AG04449 (cell line): ENCODE data around the gene IGFBP6.

Experiments
- CTCF ChIA-PET: fragments of 350-600 bp; formaldehyde crosslinking; extraction: SDS; loops from one replicate; lab custom pipeline; 2021; ENCODE audit warnings: antibody characterized with exemption; lab: Yijun Ruan, JAX
- POLR2A ChIA-PET: fragments of 400-600, 350-600 bp; formaldehyde crosslinking; extraction: SDS; loops from one replicate; lab custom pipeline; 2020; ENCODE audit warnings: antibody characterized with exemption, inconsistent platforms; lab: Yijun Ruan, JAX
- DNase-seq: peaks from one replicate; pipeline ENCODE4 v3.0.0-alpha.2; 2010; ENCODE audit warnings: low read depth, low spot score
- H3K4me3 ChIP-seq: 2 replicates; pipeline ENCODE4 v1.5.1; 2011; ENCODE audit warnings: low read depth, mild to moderate bottlenecking, control low read depth, low read length
- TF ChIP-seq, protein P1 (sequence below): IDR thresholded peaks from one replicate; pipeline ENCODE4 v1.5.1; 2011; ENCODE audit warnings: mild to moderate bottlenecking, moderate library complexity, low read length, control low read depth, inconsistent platforms; ENCODE audit not compliant: insufficient read depth; ENCODE audit errors: missing control alignments

The IGFBP6 gene

DNA sequence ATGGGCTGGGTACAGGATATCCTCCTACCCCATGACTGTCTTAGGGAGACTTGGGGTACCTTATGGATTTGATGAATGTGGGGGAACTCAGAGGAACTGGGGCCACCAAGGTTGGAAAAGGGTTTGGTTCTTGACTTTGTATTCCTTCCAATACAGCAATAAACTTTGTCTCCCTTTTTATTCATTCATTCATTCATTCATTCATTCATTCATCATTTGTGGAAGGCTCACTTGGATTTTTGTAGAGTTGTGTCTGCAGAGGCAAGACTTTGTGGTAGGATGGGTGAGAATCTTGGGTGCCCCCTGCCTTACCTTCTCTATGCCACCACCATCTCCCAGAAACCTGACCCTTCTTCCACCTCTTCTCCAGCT lies 26.9 kb downstream of the IGFBP6 start:
- ChIA-PET CTCF (interaction anchor here (0.8 kb wide), 1 partner anchor 36 kb away, joined by 3 read pairs; no protein-coding TSS in a partner anchor), POLR2A (no interaction called here)
- TF ChIP-seq, protein P1, sequence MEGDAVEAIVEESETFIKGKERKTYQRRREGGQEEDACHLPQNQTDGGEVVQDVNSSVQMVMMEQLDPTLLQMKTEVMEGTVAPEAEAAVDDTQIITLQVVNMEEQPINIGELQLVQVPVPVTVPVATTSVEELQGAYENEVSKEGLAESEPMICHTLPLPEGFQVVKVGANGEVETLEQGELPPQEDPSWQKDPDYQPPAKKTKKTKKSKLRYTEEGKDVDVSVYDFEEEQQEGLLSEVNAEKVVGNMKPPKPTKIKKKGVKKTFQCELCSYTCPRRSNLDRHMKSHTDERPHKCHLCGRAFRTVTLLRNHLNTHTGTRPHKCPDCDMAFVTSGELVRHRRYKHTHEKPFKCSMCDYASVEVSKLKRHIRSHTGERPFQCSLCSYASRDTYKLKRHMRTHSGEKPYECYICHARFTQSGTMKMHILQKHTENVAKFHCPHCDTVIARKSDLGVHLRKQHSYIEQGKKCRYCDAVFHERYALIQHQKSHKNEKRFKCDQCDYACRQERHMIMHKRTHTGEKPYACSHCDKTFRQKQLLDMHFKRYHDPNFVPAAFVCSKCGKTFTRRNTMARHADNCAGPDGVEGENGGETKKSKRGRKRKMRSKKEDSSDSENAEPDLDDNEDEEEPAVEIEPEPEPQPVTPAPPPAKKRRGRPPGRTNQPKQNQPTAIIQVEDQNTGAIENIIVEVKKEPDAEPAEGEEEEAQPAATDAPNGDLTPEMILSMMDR, result no peak
- H3K4me3 ChIP-seq, result no peak overlapping the region
- no peak for DNase-seq

DNA sequence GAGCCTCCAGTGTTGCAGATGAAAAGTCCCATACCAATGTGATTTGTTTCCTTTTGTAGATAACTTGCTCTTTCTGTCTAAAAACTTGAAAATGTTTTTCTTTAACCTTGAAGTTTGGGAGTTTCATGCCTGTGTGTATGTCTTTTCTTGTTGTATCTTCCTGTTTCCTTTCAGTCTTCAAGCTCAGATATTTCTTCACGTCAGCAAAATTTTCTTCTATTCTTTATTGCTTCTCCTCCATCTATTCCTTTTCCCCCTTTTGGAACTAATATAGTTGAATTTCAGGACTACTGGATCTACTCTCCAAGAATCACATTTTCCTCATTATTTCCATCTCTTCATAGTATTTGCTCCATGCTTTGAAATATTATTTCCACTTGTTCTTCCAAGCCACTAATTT lies 29.7 kb downstream of the IGFBP6 start:
- ChIA-PET CTCF (interaction anchor here (2.2 kb wide), 1 partner anchor 33 kb away, joined by 9 read pairs; no protein-coding TSS in a partner anchor), POLR2A (no interaction called here)

DNA sequence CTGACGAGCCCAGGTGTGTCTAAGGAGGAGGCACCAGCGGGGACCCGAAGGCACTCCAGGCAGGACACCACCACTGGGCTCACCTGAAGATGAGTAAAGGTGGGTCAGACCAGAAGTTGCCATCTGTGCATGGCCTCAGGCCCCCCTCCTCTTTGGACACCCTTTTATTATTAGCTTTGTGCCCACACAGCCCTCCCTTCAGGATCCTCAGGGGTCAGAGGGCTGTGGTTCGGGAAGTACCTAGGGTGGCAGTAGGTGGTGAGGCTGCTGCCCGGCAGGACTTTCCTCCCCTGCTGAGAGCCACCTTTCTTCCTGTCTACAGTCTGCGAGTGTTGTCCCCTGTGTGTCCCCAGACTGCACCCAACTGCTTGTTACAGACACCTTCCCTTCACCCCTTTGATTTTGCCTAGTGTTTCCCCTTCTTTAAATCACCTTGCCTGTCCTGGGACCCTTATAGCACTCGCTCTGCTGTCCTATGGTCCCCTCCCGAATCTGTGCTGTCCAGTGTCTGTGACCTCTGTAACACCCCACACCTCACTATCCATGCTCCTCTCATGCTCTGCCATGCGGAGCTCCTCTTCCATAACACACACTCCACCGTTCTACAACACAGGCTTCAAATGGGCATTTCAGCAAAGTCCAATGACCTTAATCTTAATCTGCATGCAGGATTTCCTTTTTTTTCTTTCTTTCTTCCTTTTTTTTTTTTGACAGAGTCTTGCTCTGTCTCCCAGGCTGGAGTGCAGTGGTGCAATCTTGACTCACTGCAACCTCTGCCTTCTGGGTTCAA lies 31.5 kb downstream of the IGFBP6 start:
- CTCF ChIA-PET, result interaction anchor here (1.0 to 3.3 kb wide), 4 partner anchors 30 to 63 kb away, joined by 3 to 18 read pairs (median 8); no protein-coding TSS in a partner anchor

More for the DNA sequence above, 29.7 kb downstream of the IGFBP6 start:
- DNase-seq, result no peak
- TF ChIP-seq, protein P1, result no peak
- no peak overlapping the region for H3K4me3 ChIP-seq

DNA sequence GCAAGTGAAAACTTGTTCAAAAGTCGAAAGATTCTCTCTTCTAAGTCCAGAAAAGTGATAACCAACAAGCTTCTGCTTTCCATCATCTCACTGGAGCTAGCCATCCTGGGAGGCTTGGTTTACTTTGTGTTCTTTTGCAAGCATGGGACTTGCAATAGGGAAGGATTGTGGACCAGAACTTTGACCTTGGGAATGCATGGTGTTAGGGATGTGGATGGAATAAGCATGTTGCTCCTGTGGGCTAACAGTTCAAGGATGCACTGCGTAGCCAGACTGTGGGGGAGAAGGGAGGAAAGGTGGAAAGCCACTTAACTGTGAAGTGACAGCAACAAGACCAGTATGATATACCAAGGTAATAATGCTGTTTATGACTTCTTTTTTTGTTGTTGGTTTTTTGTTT lies 34.4 kb downstream of the IGFBP6 start:
- ChIA-PET POLR2A (interaction anchor here (0.6 kb wide), 1 partner anchor 11 kb away, joined by 4 read pairs; no protein-coding TSS in a partner anchor), CTCF (interaction anchor here (1.3 to 3.3 kb wide), 2 partner anchors 28 to 57 kb away, joined by 3 to 18 read pairs; no protein-coding TSS in a partner anchor)
- H3K4me3 ChIP-seq, result no peak overlapping the region
- DNase-seq, result no peak
- TF ChIP-seq, protein P1, result no peak

More for the DNA sequence above, 31.5 kb downstream of the IGFBP6 start:
- DNase-seq, result no peak
- no peak overlapping the region for H3K4me3 ChIP-seq
- TF ChIP-seq, protein P1, result no peak
- POLR2A ChIA-PET, result no interaction called here

DNA sequence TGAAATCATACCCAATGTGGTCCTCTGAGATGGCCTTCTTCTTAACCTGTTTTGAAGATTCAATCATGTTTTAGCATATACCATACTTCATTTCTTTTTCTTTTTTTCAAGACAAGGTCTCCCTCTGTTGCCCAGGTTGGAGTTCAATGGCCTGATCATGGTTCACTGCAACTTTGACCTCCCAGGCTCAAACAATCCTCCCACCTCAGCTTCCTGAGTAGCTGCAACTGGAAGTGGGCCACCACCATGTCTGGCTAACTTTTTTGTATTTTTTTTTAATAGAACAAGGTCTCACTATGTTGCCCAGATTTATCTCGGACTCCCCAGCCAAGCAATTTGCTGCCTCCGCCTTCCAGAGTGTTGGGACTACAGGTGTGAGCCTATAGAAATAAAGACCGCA lies 36.3 kb downstream of the IGFBP6 start:
- no peak overlapping the region for H3K4me3 ChIP-seq
- CTCF ChIA-PET, result interaction anchor here (1.1 to 1.3 kb wide), 2 partner anchors 9 to 26 kb away, joined by 3 to 4 read pairs; no protein-coding TSS in a partner anchor
- POLR2A ChIA-PET, result no interaction called here
- DNase-seq, result no peak
- TF ChIP-seq, protein P1, result no peak

DNA sequence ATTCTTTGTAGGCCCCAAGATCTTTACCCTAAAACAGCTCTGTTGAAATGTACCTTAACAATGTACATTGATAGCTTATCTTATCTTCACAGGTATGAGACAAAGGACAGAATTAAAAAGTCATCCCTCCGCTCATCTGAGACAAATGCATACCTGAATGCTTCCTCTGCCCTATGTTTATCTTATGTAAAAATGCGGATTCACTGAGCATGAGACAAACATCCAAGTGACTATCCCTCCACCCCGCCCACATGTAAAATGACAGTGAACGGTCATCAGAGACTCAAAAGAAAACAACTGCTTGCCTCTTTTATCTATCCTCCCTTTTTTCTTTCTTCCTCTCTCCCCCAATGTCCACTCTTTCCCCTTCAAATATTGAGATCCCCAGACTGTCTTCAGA lies 45.9 kb downstream of the IGFBP6 start:
- ChIA-PET CTCF (interaction anchor here (0.6 kb wide), 1 partner anchor 10 kb away, joined by 3 read pairs; no protein-coding TSS in a partner anchor), POLR2A (interaction anchor here (0.7 kb wide), 1 partner anchor 11 kb away, joined by 4 read pairs; no protein-coding TSS in a partner anchor)
- H3K4me3 ChIP-seq, result no peak overlapping the region
- TF ChIP-seq, protein P1, result no peak
- DNase-seq, result no peak
